Esophagus mucosa (tissue), 1 donor: Measurements from ENCODE around the gene EHD3. TPM values are rescaled to one million over a fixed set of nuclear protein-coding genes. Genes with fewer than 3 reads are reported as not detected.

Experiments
- ATAC-seq: fragments of 200-7000 bp; cut with Tn5 transposase; one replicate; pipeline ENCODE4 v1.9.1; 2020
- total RNA-seq: library from RNA; stranded (reverse); gene quantifications from one replicate; pipeline ENCODE4 v1.2.4, GENCODE V29; 2023
- donor health status: DM: yes; HTN: yes; CAD: no.

EHD3 gene
- total RNA-seq, 1 donor from 2014 or later: 43.4 TPM

DNA sequence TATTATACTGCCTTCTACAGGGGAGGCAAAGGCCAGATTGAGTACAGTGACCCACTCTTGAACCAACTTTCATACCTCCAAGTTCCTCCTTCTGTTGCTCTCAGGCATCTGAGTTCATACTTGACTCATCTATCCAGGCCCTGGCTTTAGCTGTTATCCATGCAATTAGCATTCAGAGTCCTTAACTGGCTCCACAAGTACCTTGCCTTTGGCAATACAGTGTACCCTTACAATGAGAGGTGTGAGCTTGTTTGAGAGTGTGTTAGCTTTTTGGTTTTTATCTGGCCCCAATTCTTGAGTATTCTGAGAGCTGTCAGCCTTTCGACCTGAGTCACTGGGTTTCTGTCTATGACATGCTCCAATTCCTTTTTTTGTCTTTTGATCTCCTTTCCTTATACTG is 60.2 kb downstream of the EHD3 start:
- peak; percentile 93 for ATAC-seq

DNA sequence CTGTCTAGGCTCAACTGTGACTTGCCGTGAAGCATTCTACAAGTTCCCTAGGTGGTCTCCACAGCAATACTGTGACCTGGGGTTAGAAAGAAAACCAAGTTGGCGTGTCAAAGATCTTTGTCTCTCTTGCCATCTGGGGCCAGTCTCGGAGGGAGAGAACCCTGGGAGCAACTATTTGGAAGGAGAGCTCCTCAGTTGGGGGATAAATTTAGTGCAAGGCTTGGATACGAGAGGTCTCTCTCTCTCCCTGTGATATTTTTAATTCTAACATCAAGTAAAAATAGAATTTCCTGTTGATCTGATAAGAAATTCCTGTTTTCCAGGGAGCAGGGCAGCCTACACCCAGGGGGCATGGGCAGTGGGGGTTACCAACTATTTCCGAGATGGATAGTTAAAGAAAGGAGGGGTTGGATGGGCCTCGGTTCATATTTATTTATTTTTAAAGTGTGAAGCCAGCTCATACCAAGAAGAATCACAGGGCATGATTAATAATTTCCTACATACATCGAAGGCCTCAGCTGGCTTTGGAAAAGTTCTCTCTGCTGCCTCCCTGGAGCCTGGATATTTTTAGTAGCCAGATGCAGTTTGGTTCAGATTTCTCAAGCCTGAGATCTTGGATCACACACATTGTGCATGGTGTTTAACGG is 62.8 kb downstream of the EHD3 start:
- no peak for ATAC-seq

DNA sequence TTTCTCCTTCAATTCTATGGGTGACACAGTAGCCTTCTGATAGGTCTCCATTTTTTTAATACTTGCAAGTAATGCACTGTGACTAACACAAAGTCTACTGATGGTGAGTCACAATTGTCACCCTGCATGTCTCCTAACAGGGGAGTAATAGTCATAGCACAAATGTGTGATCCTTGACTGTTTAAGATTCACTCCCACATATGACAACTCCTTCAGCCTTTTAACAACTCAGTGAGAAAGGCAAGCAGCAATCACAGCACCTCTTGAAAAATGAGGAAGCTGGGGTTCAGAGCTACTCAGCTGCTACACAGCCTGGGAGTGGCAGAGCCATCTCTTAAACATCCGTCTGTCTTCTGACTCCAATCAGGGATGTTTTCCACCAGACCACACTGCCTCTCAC is 63.8 kb downstream of the EHD3 start:
- peak; percentile 85 for ATAC-seq

DNA sequence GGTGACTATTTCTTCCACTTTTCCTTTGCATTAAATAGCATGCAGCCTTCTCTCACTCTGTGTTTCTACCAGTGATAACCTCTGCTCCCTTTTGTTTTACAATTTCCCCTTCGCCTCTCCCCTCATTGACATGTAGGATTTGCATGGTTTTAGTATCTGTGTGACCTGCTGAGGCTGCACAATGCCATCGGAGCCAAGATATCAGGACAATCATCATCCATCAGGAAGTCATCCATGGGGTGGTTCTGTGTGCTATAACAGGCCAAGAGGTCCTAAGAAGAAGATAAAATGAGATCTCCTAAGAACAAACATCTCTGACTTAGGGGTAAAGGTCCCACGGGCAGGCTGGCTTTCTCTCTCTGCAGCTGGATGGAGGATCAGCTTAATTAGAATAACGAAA is 65.6 kb downstream of the EHD3 start:
- no peak for ATAC-seq

DNA sequence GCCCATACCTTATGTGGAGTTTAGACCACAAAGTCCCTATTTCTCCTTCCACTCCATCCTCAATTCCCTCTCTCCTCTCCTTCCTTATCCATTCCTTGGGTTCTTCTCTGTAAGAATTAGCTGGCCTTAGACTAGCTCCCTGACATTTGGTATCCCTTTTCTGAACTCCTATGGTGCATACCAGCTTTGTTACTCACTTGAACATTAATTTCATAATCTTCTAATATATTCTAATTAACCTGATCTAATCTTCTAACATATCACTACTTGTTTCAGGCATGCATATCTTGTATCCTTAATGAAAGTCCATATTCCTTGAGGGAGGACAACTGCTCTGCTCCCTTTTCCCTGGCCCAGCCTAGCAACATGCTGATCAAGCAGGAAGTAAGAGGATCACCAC is 66.4 kb downstream of the EHD3 start:
- ATAC-seq: no peak

DNA sequence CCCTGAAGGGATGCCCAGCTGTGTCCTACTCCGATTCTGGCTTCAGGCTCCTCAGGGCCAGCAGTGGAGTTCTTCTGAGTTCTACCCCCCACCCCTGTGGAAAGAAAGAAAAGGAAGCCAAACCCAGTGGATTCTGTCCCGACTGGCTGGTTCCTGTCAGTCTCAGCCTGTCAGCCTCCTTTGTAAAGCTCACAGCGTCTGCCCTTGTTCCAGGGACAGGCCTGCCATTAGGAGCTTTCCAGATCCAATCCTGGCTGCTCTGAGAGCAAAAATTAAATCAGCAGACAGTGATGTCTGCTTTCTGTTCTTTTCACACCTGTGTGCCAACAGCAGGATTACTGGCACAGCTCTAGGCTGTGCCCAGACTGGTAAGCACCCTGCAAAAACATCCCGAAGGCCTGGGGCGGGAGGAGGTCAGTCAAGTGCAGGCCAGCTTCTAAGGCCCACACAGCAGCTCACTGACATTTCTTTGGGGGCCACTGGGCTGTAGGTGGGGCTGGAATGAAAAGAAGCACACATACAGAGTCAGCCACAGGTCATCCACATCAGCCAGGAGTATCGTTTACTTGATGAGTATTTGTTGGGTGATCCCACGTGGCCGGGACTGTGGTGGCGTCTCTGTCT is 69.1 kb downstream of the EHD3 start:
- peak; percentile 89 for ATAC-seq

DNA sequence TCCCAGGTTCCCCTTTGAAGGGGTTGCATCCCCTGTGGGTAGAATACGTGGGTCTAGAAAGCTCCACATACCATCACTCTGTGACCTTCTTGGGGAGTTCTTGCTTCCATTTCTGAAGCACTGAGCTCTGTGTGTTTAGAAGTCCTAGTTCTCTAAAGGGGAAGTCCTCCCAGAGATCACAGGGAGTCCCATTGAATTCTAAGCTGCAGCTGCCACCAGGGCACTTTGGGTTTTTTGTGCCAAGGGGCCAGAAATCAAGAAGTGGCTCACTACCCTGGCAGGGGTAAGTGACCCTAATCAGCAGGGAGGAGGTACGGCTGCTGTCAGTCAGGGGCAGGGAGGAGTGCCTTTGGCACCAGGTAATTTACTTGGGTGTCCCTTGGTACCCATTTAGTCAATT is 70.9 kb downstream of the EHD3 start:
- ATAC-seq: no peak

DNA sequence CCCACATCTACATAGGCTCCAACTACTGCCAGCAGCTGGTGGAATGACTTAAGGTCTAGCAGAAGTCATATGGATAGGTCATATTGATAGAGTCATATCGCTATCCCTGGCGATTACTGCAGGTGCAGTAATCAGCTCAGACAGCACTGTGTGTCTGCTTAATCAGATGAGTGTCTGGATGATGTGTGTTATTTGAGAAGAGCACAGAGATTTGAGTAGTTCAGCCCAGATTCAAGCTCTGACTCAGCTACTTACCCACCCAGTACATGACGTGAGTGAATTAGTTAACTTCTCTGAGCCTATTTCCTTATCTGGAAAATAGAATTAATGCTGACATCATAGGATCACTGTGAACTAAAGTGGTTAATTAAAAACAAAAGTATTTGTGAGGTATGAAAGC is 78.9 kb downstream of the EHD3 start:
- peak; percentile 88 for ATAC-seq

DNA sequence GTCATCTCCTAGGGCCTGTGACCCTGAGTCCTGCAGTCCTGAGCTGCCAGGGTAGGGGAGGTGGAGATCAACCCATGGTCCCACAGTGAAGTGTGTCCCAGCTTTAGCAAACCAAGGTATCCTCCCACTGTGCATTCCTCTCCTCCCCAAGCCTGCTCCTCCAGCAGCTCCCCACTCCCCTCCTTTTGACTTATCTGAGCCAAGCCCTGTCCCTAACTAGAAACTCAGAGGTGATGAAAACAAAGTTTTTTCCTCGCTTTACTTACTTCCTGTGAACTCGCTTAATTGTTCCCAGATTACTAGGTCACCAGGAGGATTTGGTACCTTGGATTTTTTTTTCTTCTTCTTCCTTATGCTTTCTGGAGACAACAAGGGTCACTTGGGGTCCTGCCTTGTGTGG is 80.8 kb downstream of the EHD3 start:
- ATAC-seq: peak; percentile 80

DNA sequence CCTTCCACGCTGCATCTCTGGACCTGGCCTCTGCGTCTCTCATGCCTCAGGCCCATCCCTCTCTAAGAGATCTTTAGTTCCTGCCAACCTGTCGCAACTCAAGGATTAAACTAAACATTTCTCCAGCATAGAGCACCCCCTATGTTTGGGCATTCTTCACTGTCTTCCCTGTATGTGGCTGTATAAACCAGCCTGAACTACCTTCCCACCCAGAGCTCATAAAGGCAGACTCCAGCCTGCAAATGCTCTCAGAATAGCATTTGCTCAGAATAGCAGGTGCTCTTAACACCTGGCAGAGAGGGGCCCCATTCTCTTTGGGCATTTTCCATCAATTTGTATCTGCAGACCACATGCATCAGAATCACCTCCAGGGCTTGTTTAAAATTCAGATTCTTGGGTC is 83.4 kb downstream of the EHD3 start:
- ATAC-seq: no peak

DNA sequence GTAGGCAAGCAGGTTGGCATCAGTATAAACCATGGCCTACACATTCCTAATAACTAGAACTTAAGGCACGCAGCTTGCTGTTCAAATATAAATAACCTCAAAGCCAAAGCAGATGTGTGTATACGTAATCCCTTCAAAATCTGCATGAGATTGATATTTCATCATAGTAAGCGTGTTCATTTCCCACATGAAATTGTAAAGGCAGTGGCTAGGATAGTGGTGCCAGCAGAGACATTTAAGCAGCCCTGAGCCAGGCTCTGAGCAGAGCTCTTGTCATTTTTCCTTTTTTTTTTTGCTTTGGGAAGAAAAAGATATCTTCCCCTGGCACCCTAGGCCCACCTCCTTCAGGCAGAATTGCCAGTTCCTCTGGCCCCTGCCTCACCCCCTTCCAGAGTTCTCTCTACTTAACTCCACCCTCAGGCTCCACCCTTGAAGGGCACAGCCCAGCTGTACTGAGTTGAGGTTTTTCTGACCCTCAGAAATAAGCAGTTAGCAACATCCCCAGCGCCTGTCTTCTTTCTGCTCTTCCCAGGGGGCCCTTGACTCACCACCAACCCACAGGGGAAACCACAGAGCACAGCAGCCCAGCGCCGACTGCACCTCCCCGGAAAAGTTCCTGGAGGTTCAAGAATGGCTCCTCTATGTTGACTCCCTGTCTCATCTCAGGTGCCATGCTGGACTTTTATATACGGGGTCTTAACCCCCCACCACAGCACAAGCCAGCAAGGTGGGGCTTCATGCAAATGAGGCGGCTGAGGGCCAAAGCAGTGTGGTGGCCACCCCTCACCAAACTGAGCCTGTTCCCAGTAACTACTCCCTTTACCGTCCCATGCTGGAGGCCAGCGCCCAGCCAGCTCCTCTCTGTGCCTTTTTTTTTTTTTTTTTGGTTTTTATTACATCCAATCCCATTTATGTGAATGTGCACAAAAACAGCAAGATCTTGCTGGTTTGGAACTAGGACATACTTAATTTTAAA is 84.7 kb downstream of the EHD3 start:
- no peak for ATAC-seq

Other genes starting within 250 kb of the EHD3 start
- gene GALNT14, start 95.7 kb upstream of the EHD3 start, total RNA-seq: 26.7 TPM
- gene CAPN14, start 16.6 kb upstream of the EHD3 start, total RNA-seq: 191 TPM
- gene XDH, start 180.6 kb downstream of the EHD3 start, total RNA-seq: 39.7 TPM